Brain pericyte (primary cell): ENCODE data around the gene ACP4.

Experiments used
- DNase-seq: peaks from one replicate; pipeline ENCODE4 v3.0.0-alpha.2; 2012; ENCODE audit warnings: low read depth, low spot score

The ACP4 gene

DNA sequence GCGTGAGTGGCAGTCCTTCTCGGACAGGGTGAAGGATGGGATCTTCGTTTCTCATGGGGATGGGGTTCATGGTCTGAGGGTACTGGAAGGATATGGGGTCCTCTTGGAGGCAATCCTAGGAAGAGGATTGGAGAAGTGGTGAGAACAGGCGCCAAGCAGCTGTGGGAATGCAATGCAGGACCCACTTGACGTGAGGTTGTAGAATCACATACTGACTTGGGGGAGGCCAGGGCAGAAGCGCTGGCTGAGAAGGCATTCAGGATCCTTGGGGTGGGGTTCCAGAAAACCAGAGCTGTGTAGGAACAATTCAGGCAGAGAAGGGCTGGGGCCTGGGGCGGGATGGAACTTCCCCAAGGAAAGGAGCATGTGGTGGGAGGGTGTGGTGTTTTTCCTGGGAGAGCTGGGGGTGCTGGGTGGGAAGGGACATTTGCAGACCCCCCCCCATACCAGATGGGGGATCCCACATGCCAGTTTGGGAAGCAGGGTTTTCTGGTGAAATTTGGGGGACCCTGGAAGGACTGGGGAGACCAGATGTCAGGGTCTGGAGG, 32.5 kb downstream of the ACP4 start:
- DNase-seq, result no peak

GRCh38 chr19:50823389-50824042, 33.3 kb downstream of the ACP4 start, which contains the start of gene KLK1:
Gene KLK1 (minus strand): TSS chr19:50823787. CDS start chr19:50823748, 39 bp downstream.
- DNase-seq, result no peak

GRCh38 chr19:50826492-50827240, 36.5 kb downstream of the ACP4 start:
- no peak for DNase-seq

- no peak for DNase-seq
Measured at GRCh38 chr19:50827476-50827875, 37.3 kb downstream of the ACP4 start.

DNA sequence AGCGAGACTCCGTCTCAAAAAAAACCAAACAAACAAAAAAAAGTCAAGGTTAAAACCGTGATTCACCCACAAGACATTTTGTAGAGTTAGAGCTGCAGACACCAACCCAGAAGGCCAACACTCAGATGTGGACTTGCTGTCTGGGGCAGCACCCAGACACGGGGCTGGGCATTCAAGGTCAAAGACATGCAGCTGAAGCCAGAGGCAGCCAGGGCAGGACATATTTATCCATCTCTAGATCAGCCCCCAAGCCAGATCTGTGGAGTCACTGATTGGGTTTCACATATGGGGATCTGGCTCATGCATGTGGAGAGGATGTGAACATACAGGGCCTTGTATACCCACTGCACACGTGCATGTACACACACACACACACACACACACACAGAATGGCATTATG, 39.6 kb downstream of the ACP4 start:
- no peak for DNase-seq

- no peak for DNase-seq
Measured at GRCh38 chr19:50830266-50831025, 40.2 kb downstream of the ACP4 start.

GRCh38 chr19:50831026-50831396, 40.8 kb downstream of the ACP4 start:
- no peak for DNase-seq

DNA sequence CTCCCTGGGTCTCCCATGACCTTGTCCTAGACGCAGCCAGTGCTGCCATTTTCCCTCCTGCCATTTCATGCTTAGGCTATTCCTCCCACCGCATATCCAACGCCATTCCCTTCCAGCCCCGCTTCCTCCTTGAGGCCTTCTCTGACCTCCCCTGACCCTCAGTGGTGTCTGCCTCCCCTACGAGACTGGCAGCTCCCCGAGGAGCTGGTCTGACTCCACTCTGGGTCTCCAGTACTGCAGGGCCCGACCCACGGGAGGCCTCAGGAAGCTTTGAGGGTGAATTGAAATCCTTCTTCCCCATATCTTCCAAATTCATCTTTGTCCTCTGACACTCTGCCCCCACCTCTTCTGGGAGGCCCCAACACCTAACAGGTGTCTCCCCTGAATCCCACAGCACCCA, 42.5 kb downstream of the ACP4 start:
- no peak for DNase-seq

GRCh38 chr19:50833117-50833801, 43.0 kb downstream of the ACP4 start, which contains the start of gene KLK15:
Gene KLK15 (minus strand): TSS chr19:50833574. CDS start chr19:50831492, 2,082 bp downstream.
- no peak for DNase-seq

DNA sequence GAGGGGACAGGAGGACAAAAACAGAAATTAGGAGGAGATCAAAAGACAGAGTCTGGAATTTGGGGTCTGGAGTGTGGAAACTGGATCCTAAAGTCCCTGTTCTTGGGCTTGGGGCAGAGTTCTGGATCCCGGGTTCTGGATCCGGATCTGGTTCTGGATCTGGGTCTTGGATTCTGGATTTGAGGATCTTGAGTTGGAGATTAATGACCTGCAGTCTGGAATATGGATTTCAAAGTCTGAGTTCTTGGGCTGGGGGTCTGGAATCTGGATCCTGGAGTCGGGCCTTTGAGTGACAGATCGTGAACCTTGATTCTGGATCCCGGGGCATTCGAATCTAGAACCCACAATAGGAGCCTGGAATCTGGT, 43.6 kb downstream of the ACP4 start:
- DNase-seq, result no peak

DNA sequence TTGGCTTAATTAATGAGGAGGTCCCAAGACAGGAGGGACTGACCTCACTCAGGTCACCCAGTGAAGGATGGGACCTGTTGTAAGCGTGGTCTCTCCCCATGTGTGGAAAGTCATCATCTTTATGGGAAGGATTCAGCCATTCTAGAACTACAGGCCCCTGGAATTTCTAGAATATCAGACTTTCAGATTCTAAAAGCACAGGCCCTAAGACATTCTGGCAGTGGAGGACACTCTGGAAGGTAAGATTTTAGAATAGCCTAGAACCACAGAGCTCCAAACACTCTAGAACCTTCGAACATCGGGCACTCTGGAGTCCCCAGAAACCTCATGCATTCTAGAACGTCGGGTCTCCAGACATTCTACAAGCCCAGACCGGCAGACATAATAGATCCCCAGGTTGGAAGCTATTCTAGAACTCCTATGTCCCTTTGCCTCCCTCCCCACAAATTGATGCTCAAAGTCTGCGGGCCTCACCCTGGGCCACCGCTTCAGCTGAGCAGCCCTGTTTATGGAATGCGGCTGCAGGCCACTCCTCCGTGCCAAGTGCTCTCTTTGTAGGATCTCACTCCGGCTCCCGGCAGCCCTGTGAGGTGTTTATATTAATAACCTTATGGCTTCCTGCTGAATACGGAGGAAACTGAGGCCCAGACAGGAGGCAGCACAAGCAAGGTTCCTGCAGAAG, 45.0 kb downstream of the ACP4 start:
- DNase-seq, result no peak

DNA sequence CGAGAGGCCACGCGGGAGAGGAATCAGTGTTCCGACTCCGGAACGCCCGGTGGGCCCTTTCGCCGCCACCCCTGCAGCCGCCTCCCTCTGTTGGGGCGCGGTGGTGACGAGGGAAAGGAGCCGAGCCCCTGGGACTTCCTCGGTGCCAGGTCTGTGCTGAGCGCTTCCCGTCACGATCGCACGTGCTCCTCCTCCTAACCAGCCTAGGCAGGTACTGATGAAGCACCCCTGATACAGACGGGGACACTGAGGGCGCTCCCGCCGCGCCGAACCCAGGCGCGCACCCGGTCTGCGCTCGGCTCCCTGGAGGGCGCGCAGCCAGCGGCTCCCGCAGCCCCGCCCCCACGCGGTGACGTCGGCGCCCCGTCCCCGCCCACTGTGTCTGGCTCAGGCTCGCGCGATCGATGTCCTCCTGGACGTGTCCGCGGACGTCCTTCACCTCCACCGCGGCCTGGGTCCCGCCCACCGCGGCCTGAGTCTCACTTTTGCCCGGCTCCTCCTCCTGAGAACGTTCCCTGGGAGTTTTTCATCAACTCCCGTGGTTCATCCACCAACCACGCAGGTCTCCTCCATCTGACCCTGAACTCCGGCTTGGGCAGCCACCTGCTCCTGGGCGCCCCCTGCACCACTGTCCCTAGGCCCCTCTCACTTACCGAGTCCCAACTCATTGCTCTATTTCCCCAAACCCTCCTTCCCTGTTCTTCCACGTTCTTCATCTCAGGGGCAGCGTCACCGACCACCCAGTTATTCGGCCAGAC, 45.7 kb downstream of the ACP4 start:
- no peak for DNase-seq

GRCh38 chr19:50836543-50837195, 46.5 kb downstream of the ACP4 start:
- no peak for DNase-seq

GRCh38 chr19:50837300-50837699, 47.1 kb downstream of the ACP4 start:
- DNase-seq, result no peak

- no peak for DNase-seq
Measured at GRCh38 chr19:50838239-50838638, 48.0 kb downstream of the ACP4 start.

DNA sequence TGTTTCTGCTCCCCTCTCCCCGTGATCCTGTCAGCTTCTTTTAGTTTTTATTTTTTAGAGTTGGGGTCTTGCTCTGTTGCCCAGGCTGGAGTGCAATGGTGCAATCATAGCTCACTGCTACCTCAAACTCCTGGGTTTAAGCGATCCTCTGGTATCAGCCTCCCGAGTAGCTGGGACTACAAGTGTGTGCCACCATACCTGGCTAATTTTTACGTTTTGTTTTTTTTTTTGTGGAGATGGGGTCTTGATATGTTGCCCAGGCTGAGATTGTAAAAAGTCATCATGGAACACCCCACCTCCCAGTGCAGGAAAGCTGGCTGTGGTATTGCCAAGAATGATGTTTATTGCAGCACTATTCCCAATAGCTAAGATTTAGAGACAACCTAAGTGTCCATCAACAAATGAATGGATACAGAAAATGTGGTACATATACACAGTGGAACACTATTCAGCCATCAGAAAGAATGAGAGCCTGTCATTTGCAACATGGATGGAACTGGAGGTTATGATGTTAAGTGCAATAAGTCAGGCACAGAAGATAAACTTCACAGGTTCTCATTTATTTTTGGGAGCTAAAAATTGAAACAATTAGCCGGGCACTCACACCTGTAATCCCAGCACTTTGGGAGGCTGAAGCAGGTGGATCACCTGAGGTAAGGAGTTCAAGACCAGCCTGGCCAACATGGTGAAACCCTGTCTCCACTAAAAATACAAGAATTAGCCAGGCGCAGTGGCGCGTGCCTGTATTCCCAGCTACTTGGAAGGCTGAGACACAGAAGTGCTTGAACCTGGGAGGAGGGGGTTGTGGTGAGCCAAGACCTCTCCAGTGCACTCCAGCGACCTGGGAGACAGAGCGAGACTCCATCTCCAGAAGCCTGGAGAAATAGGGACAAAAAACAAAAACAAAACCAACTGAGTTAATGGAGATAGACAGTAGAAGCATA, 49.8 kb downstream of the ACP4 start:
- no peak for DNase-seq

GRCh38 chr19:50842130-50842529, 51.9 kb downstream of the ACP4 start:
- DNase-seq, result no peak

GRCh38 chr19:50843205-50843604, 53.0 kb downstream of the ACP4 start:
- no peak for DNase-seq
